ENCODE measurements around the gene INTS2. TPM values are rescaled to one million over a fixed set of nuclear protein-coding genes. Genes with fewer than 3 reads are reported as not detected.
A peak's percentile ranks its signal among the peaks of the same experiment; 100 is the strongest.
"Not testable (repeated sequence)": the region's sequence is repeated elsewhere in the genome, so short reads cannot be mapped to it uniquely, and the experiment has no call there.

The INTS2 gene
- polyA plus RNA-seq, 1 donor: 16.5 TPM

DNA sequence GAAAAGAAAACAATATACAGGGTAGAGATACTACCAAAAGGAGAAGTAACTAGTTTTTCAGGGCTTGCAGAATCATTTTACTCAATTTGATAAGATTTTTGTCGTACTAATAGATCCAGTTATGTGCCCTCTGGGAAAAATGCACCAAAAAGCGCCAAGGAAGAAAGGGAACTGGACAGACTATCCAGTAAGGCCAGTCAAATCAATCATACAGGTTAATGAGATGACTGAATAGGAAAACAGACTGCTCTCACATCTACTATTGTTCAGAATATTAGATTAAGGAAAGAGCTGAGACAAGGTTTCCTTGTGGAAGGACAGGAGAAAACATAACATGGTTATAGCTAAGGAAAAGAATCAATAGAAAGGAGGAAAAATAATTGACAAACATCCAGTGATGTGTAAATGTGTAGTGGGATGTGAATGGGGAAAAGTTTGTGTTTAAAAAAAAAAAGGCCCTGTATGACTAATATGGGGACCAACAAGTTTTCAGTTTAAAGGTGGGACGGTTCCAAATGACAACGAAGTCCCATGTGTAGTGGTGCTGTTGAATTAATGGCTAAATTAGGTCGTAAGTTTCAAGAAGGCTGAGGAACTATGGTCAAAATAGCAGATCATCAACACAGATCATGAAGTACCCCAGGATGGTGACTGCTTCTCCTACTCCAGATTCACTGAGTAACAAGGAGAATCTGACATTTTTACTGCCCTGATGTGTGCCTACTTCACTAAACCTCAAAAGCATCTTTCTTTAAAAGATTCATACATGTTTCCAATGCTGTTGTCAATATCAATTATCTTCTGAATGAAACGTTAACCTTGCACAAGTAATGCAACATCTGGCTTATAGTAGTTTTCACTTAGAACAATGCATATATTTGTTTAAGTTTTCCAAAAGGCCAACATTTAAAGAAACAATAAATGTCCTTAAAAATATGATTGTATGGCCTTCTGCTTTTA is 105.2 kb downstream of the INTS2 start:
- no peak for DNase-seq

DNA sequence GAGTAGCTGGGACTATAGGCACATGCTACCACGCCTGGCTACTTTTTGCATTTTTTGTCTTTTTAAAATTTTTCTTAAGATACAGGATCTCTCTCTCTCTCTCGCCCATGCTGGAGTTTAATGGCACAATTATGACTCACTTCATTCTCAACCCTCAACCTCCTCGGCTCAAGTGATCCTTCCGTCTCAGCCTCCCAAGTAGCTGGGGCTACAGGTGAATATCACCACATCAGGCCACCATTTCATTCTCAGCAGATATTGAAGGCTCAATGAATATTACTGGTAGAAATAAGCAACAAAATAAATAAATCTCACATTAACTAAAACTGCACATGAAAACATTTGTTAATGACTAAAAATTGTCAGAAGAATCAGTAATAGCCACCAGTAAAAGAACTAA is 106.1 kb downstream of the INTS2 start:
- DNase-seq: no peak

DNA sequence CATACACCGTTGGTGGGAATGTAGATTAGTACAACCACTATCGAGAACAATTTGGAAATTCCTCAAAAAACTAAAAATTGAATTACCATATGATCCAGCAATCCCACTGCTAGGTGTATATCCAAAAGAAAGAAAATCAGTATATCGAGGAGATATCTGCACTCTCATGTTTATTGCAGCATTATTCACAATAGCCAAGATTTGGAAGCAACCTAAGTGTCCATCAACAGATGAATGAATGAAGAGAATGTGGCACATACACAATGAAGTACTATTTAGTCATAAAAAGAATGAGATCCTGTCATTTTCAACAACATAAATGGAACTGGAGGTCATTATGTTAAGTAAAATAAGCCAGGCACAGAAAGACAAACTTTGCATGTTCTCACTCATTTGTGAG is 108.5 kb downstream of the INTS2 start:
- DNase-seq: not testable (repeated sequence)

DNA sequence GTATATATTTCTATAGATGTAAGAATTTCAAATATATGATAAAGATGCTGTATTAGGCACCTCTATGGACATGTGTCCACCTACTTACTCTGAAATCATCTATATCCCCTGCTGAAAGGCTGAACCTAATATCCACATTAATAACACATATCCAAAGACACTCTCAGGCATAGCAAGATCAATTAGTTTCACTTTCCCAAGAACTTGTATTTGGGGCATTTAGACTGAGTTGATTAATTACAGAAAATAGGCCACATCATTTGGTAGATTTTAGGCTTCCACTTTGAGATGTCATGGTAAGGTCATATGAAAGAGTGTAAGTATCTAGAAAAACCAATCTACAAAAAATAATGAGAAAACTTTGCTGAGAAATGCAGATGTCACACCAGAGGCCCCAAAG is 109.6 kb downstream of the INTS2 start:
- DNase-seq: no peak

DNA sequence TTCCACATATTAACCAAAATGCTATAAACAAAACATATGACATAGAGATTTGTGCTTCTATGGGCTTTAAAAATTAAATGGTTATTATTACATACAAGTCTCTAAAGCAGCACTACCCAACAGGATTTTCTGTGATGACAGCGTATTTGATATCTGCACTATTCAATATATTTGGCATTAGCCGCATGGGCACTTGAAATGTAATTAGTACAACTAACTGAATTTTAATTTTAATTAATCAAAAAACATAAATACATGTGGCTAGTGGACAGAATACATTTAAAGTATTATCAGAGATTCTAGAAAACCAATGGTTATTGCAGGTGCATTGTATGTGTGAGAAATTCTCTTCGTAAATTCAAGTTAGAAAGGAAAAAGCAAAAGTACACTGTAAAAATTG is 110.3 kb downstream of the INTS2 start:
- DNase-seq: no peak

DNA sequence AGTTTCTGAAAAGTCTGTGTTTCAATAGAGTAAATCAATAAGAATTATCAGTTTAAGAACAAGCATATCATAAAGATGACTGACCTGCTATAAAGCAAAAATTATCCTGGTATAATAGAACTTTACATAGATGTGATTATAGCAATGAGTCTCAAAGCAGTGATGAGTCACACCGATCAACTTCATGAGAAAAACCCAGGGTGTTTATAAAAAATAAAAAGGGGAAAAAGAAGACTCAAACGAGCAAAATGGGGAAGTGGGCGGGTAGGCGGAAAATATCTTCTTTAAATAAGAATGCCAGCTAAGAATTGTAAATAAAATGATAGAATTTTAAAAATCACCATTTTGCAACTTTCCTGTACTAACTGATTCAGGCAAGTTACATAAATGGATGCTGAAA is 111.2 kb downstream of the INTS2 start:
- no peak for DNase-seq

GRCh38 chr17:61815863-61816503 is 111.8 kb downstream of the INTS2 start:
- peak; percentile 50 for DNase-seq

Other genes starting within 250 kb of the INTS2 start
- 18.4 TPM for gene BRIP1, start 64.5 kb downstream of the INTS2 start, polyA plus RNA-seq (ENCODE audit: insufficient read length)
- 56.2 TPM for gene MED13, start 137.3 kb upstream of the INTS2 start, polyA plus RNA-seq (ENCODE audit: insufficient read length)